OCI-LY1 (cell line): ENCODE measurements around the gene FAM53A.

ENCODE experiments used
- CTCF ChIP-seq: fragments of 200-600 bp; sonication (generic), shearing (Covaris generic); IDR thresholded peaks from 2 replicates; pipeline ENCODE4 v1.5.1; 2017; ENCODE audit warnings: mild to moderate bottlenecking, antibody characterized with exemption, low read length, moderate library complexity, mixed read lengths
- EZH2 ChIP-seq: fragments of 200-600 bp; sonication (generic), shearing (Covaris generic); IDR thresholded peaks from 2 replicates; pipeline ENCODE4 v1.8.0; 2017; ENCODE audit warnings: borderline replicate concordance, mixed run types, mild to moderate bottlenecking, antibody characterized with exemption, low read length, moderate library complexity, mixed read lengths

- TF ChIP-seq CTCF (no peak), EZH2 (no peak)
Observed at GRCh38 chr4:1673671-1674070, 10.4 kb downstream of the FAM53A start.
